ENCODE measurements around the gene REM2.
"Not testable (repeated sequence)": the region's sequence is repeated elsewhere in the genome, so short reads cannot be mapped to it uniquely, and the experiment has no call there.

REM2 gene

DNA sequence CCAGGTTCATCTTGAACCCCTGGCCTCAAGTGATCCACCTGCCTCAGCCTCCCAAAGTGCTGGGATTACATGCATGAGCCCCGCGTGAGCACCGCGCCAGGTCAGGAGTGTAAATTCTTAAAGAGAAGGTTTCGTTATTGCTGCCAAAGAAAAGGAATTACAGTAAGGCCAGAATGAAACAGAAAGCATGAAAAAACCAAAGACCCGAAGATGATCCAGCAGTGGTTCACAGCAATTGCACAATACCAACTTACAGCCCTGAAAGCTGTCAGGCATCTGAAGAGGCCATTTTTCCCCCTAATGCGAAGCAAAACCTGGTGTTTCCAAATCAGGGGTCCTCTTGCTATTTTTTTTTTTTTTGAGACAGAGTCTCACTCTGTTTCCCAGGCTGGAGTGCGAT is 25.6 kb downstream of the REM2 start:
- intact Hi-C loops (cut with DNase I): loop anchor here (10.0 kb wide), 1 partner anchor 74 kb away; the partner anchor contains the start of gene MMP14
- DNase-seq: no peak

DNA sequence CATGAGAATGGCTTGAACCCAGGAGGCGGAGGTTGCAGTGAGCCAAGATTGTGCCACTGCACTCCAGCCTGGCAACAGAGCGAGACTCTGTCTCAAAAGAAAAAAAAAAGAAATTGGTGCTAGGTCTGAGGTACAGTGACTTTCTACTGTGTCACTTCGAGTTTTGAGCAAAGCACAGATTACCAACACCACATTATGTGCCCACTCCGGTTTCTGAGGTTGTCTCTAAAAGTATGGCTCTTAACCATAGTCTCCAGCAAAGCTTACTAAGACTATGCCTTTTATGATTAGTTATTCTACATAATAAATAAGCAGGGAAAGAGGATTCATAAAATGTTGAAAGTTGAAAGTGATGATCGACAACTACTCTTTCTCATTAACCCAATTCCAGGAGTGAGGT is 27.9 kb downstream of the REM2 start:
- intact Hi-C loops (cut with DNase I): no loop called here
- DNase-seq: no peak

DNA sequence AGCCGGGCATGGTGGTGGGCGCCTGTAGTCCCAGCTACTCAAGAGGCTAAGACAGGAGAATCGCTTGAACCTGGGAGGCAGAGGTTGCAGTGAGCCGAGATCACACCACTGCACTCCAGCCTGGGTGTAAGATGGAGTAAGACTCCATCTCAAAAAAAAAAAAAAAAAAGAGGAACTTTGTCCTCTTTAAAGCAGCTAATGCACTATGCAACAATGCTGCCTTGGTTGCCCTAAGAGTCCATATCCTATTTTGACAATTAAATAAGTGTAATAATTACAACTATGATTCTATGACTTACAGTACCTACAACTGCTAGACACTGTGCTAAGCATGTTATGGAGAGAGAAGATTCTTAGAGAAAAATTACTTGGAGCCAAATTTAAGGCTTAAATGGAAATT is 31.8 kb downstream of the REM2 start:
- intact Hi-C loops (cut with DNase I); DNase-seq: not testable (repeated sequence)

DNA sequence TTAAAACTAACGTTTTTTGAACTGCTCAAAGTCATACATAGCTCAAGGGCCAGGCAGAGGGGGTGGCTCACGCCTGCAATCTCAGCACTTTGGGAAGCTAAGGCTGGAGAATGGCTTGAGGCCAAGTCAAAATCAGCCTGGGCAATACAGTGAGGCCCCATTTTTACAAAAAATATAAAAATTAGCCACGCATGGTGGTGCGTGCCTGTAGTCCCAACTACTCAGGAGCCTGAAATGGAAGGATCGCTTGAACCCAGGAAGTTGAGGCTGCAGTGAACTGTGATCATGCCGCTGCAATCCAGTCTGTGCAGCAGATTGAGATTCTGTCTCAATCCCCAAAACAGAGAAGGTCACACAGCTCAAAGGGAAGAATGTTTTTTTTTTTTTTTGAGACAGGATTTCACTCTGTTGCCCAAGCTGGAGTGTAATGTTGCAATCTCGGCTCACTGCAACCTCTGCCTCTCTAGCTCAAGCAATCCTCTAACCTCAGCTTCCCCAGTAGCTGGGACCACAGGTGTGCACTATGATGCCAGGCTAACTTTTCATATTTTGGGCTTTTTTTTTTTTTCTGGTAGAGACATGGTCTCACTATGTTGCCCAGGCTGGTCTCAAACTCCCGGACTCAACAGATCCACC is 33.0 kb downstream of the REM2 start:
- DNase-seq: no peak

DNA sequence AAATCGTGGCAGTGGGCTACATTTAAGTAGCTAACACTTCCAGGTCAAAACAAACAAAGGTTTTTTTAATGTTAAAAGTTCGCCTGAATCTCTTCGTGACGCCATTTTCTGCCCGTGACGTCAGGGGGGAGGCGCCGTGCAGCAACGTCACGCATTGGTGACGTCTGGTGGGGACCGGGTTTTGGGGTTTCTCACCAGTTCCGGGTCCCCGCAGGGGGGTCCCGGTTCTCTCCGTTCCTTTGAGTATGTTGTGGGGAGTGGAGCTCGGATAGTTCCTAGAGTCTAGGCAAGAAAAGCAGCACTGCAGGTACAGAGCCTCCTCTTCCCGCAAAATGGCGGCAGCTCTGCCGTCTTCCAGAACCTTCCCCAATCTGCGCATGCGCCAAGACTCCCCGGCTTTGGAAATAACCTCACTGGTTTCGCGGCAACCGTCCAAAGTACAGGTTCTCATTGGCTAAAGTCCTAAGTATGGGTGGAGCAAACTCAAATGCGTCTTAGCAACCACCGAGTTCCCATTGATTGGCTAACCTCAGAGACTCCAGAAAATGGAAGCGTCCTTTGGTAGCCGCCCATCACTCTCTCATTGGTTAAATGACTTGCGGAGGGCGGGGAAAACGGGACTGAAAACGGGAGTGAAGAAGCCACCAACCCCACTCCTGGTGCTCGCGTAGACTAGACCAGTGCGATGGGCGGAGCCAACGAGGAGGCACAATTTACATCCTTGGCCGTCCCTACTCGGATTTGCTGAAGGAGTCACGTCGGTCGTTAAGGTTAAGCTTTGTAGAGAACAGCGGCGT is 36.0 kb downstream of the REM2 start, which contains the start of gene RBM23:
TSS of gene RBM23 (minus strand) at position 346 of the 797 bp plus-strand sequence.
- intact Hi-C loops (cut with DNase I): loop anchor here (1.0 kb wide), 1 partner anchor 10 kb away; the partner anchor contains the start of gene PRMT5
- DNase-seq: peak; percentile 94 to 100 (median 98)

More for the DNA sequence above, 33.0 kb downstream of the REM2 start:
- intact Hi-C loops (cut with DNase I): no loop called here

DNA sequence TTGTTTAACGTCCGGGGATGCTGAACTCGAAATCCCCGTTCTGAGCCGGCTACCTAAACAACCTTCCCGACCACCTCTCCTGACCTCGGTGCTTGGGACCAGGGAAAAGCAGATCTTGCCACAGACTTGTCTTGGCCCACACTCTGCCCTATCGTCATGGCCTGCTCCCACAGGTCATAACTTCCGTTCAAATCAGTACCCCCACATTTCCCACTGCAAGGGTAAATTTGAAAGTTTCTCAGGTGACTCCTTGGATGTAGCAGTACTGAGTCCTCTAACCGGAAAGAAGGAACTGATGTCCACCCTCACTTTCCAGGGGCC is 36.5 kb downstream of the REM2 start:
- intact Hi-C loops (cut with DNase I): loop anchor here (1.0 kb wide), 1 partner anchor 10 kb away; the partner anchor contains the start of gene PRMT5
- DNase-seq: no peak

DNA sequence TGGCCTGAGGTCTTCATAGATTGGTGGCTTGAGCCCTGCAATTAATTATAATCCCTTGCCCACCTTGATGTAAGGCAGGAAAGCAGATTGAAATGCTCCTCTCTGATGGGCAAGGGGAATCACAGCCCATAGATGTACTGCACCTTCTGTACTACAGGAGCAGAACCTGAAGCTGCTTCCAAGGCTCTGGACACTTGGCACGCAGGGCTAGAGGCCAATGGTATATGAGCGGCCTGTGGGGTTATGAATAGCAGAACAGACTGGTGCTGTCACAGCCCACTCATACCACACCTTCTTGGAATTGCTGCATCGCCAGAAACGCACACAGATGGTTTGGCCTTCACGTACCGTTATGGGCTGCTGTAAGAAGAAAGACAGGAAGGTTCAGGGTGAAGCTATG is 37.7 kb downstream of the REM2 start:
- intact Hi-C loops (cut with DNase I): no loop called here
- no peak for DNase-seq

DNA sequence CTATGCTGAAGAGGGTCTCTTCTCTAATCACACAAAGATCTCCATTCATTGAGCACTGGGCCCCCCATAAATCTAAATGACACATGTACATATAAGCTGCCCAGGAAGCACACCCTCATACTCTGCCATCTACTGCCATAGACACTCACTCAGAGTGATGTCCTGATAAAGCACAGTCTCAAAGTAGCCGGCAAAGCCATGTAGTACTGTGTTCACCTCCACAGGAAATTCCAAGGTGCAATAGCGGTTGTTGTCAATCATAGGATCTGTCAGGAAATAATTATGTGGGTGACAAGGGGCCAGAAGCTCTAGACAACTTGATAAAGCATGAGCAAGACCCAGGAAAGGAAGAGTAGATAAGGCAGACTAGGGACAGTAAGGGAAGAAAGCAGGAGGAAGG is 39.3 kb downstream of the REM2 start:
- no peak for DNase-seq
- intact Hi-C loops (cut with DNase I): no loop called here

DNA sequence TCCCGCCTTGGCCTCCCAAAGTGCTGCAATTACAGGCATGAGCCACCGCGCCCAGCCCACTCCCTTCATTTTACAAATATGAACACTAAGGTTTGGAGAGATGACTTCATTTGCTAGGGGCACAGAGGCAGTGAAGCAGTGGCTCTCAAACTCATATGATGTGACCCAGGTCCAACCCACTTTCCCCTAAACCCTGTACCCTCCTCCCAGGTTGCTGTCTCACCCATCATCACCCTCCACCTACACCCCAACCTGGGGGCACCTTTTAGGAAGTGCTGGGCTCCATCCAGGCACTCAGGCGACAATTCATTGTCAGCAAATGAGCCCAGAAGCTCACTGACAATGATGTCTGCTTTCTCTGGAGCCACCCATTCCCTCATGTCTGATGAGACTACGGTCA is 40.7 kb downstream of the REM2 start:
- intact Hi-C loops (cut with DNase I): no loop called here
- no peak for DNase-seq

DNA sequence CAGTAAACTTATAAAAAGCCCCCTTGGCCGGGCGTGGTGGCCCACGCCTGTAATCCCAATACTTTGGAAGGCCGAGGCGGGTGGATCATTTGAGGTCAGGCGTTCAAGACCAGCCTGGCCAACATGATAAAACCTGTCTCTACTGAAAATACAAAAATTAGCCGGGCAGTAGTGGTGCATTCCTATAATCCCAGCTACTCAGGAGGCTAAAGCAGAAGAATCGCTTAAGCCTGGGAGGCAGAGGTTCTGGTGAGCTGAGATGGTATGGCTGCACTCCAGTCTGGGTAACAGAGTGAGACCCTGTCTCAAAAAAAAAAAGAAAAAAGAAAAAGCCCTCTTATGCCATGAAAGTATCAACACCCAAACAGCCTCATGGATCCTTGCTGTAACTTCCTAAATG is 42.5 kb downstream of the REM2 start:
- intact Hi-C loops (cut with DNase I): no loop called here
- no peak for DNase-seq

DNA sequence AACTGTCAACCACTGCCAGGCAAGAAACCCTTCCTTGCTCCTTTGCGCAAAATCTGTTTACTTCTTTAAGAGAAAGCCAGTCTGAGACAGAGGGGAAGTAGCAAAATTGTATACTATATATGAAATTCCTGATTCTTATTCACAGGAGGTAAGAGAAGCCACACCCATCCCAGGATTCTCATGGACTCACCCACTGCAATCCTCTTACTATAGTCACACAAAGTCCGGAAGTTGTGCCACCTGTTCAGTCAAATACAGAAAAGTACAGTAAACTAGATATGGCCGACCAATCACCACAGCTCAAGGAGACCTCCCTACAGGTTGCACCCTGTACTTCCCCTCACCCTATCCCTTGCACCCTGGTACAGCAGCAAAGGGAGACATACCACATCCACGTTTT is 43.3 kb downstream of the REM2 start:
- no peak for DNase-seq
- intact Hi-C loops (cut with DNase I): no loop called here

DNA sequence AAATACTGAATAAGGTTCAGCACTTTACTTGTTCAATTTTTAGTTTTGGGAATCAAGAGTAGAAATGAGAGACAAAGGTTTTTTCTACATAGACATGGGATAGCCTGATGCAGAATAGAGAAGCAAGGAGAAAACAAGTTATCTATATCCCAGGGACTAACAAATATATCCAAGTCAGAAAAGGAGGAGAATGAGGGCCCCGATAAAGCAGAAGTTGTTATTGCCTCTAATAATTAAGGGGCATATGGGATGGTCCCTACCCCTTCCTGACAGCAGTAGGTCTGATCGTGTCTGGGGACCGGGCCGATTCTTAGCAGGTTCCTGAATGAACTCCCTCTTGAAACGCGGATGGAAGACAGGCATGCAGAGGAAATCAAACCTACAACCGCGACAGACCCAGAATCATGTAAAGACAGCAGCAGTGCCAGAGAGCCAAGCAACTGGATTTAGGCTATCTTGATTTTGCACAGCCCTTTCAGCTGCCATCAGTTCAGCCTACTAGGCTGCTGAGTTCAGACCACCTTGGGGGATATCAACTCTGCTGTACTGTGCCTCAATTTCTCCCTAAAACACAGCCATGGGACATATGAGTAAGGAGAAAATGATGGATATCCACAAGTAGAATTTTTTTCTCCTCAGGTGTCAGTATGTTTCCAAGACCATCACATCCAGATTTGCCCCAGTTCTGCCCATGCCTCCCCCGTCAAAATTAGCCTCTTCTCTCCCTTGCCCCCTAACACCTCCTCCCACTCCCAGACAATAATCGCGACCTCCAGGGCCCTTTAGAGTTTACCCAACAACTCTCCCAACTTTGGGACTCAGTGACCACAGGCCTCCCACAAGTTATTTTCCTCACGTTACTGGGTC is 45.4 kb downstream of the REM2 start:
- DNase-seq: peak in 1 of 42 donors; percentile 28
- intact Hi-C loops (cut with DNase I): loop anchor here (1.0 kb wide), 1 partner anchor 9 kb away; the partner anchor contains the start of gene RBM23

DNA sequence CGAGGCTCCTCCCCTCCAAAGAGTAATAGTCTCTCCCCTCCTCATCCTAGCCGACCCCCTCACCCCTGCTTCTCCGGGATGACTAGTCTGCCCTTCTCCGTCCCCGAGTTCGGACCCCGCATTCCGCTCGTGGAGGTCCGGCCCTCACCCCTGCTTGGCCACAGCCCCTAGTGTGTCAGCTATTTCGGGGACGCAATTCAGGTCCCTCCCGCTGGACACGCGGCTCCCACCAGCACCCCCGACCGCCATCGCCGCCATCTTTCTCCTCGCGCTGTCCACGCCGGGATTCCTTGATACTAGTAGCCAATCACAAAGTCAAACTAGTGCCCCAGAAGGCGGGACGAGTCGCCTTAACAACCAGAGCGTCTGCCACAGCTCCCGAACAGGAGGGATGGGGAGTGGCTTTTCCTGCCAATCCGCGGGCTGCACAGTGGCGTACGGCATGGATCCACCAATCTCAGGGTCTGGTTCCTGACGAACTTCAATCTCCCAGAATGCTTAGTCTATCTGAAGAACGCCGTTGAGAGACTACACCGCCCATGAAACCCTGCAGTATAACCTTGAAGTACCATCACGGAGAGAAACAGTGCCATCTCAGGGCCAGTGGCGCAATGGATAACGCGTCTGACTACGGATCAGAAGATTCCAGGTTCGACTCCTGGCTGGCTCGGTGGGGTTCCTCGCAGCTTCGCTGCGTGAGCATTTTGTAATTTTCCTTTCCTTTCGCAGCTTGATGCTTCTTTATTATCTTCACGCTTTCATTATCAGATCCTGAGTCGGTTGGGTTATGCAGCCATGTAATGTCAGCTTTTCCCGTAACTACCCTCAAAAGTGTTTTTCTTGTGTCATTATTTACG is 46.3 kb downstream of the REM2 start, which contains the start of gene PRMT5:
TSS of gene PRMT5 (minus strand) at position 273 of the 857 bp plus-strand sequence. CDS start at position 258, 15 bp downstream.
- intact Hi-C loops (cut with DNase I): loop anchor here (1.0 kb wide), 1 partner anchor 10 kb away; the partner anchor contains the start of gene RBM23
- DNase-seq: peak; percentile 92 to 100 (median 99)

DNA sequence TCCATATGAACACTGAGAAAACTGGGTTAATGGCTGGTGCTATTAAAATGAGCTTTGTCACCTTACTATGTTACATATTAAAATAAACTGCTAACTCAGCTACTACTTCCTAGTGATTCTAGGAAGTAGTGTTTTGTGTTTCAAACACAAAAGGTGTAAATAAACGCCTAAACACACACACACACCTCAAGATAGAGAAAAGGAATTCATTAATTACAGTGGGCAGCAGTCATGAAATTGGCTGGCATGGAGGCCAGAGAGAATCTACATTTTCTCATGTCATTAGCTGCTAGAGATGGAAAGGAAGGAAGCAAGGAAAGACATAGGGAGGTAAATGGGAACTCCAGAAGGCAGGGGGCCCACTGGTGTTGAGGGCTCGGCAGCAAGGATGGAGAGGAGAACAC is 46.9 kb downstream of the REM2 start:
- DNase-seq: peak in 1 of 42 donors; percentile 27
- intact Hi-C loops (cut with DNase I): loop anchor here (1.0 to 10.0 kb wide), 2 partner anchors 11 to 55 kb away; partner anchors contain the start of genes AJUBA and RBM23

DNA sequence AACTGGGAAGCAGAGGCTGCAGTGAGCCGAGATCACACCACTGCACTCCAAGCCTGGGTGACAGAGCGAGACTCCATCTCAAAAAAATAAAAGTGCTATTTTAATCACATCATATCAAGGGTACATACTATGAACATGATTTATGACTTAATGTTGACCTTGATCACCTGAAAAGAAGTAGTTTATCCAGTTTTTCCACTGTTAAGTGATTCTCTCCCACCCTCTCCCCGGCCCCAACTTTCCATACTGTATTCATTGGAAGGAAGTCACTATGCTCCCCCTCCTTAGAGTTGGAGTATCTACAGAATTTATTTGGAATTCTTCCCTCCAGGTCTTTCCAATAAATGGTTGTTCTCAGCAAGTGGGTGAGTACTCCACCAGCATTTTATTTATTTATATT is 49.1 kb downstream of the REM2 start:
- DNase-seq: no peak
- intact Hi-C loops (cut with DNase I): loop anchor here (10.0 kb wide), 1 partner anchor 53 kb away; the partner anchor contains the start of gene AJUBA

DNA sequence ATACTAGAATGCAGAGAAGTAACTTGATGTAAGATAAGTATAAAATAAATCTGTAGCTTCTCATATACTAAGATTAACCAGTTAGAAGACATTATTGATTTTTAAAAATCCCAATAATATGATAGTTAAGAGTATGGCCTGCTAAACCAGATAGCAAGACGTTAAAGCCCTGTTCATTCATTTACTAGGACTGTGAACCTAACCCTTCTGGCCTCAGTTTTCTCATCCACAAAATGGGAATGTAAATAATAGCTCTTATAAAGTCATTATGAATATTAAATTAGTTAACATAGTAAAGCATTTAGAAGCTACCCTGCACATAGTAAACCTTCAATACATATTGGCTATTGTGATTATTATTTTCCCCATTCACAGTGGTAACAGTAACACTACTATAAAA is 52.1 kb downstream of the REM2 start:
- intact Hi-C loops (cut with DNase I): loop anchor here (10.0 kb wide), 1 partner anchor 50 kb away; the partner anchor contains the start of gene AJUBA

More for the DNA sequence above, 52.1 kb downstream of the REM2 start:
- no peak for DNase-seq

All from head of caudate nucleus (tissue), 42 donors.